Adrenal gland (tissue), 12 donors: Measurements from ENCODE around the gene FAF1. TPM values are rescaled to one million over a fixed set of nuclear protein-coding genes. Genes with fewer than 3 reads are reported as not detected.

Experiments used
- DNase-seq, 7 donors: peaks; one replicate each; pipeline ENCODE4 v3.0.0-alpha.2; 2019 to 2020
- H3K27ac ChIP-seq, 5 donors: fragments of 200-600 bp; sonication (generic) in 4 of 5; 1 replicate in 3 of 5; 2 replicates in 2 of 5; pipeline versions ENCODE4 v1.5.1 to v1.8.0; 2016 to 2020; ENCODE audit warnings: mild to moderate bottlenecking in 1 of 5
- H3K27me3 ChIP-seq: fragments of 200-600 bp; 2 replicates; pipeline ENCODE4 v1.8.0; 2021
- H3K36me3 ChIP-seq, 2 donors: fragments of 200-600 bp; replicated peaks in 1 of 2; 1 replicate in 1 of 2; 2 replicates in 1 of 2; pipeline versions ENCODE4 v1.5.1 to v1.8.0; 2018 to 2022
- H3K4me1 ChIP-seq, 2 donors: fragments of 200-600 bp; replicated peaks in 1 of 2; 1 replicate in 1 of 2; 2 replicates in 1 of 2; pipeline versions ENCODE4 v1.5.1 to v1.8.0; 2018 to 2021
- H3K4me3 ChIP-seq, 4 donors: fragments of 200-600 bp; sonication (generic) in 3 of 4; one replicate each; pipeline ENCODE4 v1.5.1; 2016 to 2018
- H3K9me3 ChIP-seq, 3 donors: fragments of 200-600 bp; sonication (generic) in 1 of 3; replicated peaks in 1 of 3; 1 replicate in 2 of 3; 2 replicates in 1 of 3; pipeline versions ENCODE4 v1.5.1 to v1.8.0; 2016 to 2021
- POLR2A ChIP-seq, 2 donors: fragments of 450-650 bp; IDR thresholded peaks; one replicate each; pipeline ENCODE4 v1.6.1; 2017; ENCODE audit warnings: antibody characterized with exemption in 2 of 2, mild to moderate bottlenecking in 2 of 2, moderate library complexity in 1 of 2
- WGBS, 4 donors: extraction: QIAGEN DNeasy Blood & Tissue Kit in 2 of 4; methylation state at CpG; one replicate each; pipeline versions ENCODE4 v1.1.5 to v1.1.7; 2013 to 2017; 5-methylcytosine and 5-hydroxymethylcytosine counted together
- intact Hi-C, 2 donors: fragments of 100-400 bp; cut with DNase I; formaldehyde crosslinking; loops; one replicate each; pipeline versions ENCODE4 v1.14.1 to v1.15.0; 2022 to 2023
- polyA plus RNA-seq, 3 donors: library from polyadenylated mRNA; stranded (reverse); fragments of 200-250 nt in 2 of 3; fragments of 350-450 nt in 1 of 3; fragmentation: Illumina TruSeq in 1 of 3; extraction: RNeasy Lipid Tissue Mini Kit (QIAGEN cat#74804) in 1 of 3; gene quantifications; one replicate each; pipeline ENCODE4 v1.2.3, GENCODE V29; 2013 to 2014
- total RNA-seq, 9 donors: library from RNA; depleted of rRNA in 4 of 9; stranded (reverse); fragments of >200 nt in 4 of 9; fragments of 120-200 nt in 1 of 9; fragmentation: NEBNext Ultra II Directional in 1 of 9; extraction: Animal tissue kit (Norgen Biotek cat#: 25700) in 1 of 9; gene quantifications; one replicate each; pipeline versions ENCODE4 v1.1.0 to v1.2.4, GENCODE V29; 2013 to 2023
- TF ChIP-seq, protein P1 (sequence below), 6 experiments: fragments of 450-650 bp in 4 of 6; fragments of 200-600 bp in 2 of 6; sonication (generic) in 1 of 6; IDR thresholded peaks; 1 replicate in 5 of 6; 2 replicates in 1 of 6; pipeline versions ENCODE4 v1.5.1 to v1.8.0; 2016 to 2021; ENCODE audit warnings: antibody characterized with exemption in 6 of 6, mild to moderate bottlenecking in 2 of 6, moderate library complexity in 1 of 6
- donor health status: healthy with polysubstance abuse.
- donor health status: Bipolar disorder and iron deficiency.
- donor health status: DM: yes; HTN: yes; CAD: no.
- donor health status: DM: no; HTN: no; CAD: no.
- donor health status: DM: no; HTN: no; CAD: no.
- donor health status: DM: yes; HTN: yes; CAD: no.

The FAF1 gene
- total and polyA plus RNA-seq, 12 donors, result 23.4 to 88.4 (median 44.5) TPM

DNA sequence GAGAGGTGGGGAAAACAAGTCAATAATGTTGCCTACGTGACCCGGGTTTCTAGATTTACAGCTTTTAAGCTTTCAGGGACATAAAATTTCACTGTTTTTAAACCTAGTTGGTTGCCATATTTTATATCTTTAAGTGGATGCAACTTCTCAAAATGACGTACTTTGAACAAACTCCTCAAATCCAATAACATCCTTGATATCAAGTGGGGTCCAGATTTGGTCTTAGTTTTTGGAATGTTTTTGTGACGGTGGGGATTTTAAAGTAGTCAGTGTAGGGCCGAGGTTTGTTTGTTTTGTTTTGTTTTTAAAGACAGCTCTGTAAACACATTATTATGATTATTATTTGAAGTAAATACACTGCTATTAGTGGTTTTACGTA lies 10.4 kb upstream of the FAF1 start:
- H3K4me1 ChIP-seq, result peaks cover 0 to 33% of the 10 kb centered on the region in 2 donors
- 7 to 9% (median 7%) methylated on average over 6 of the region's 6 CpGs for WGBS, 4 donors
- H3K27me3 ChIP-seq, result no peaks in the 10 kb centered on the region
- intact Hi-C loops, result no loop called here
- H3K9me3 ChIP-seq, result peaks cover 0 to 6% (median 0%) of the 10 kb centered on the region in 3 donors
- no peak for TF ChIP-seq POLR2A (IDR thresholded peaks at IDR 0.05)
- TF ChIP-seq, protein P1, sequence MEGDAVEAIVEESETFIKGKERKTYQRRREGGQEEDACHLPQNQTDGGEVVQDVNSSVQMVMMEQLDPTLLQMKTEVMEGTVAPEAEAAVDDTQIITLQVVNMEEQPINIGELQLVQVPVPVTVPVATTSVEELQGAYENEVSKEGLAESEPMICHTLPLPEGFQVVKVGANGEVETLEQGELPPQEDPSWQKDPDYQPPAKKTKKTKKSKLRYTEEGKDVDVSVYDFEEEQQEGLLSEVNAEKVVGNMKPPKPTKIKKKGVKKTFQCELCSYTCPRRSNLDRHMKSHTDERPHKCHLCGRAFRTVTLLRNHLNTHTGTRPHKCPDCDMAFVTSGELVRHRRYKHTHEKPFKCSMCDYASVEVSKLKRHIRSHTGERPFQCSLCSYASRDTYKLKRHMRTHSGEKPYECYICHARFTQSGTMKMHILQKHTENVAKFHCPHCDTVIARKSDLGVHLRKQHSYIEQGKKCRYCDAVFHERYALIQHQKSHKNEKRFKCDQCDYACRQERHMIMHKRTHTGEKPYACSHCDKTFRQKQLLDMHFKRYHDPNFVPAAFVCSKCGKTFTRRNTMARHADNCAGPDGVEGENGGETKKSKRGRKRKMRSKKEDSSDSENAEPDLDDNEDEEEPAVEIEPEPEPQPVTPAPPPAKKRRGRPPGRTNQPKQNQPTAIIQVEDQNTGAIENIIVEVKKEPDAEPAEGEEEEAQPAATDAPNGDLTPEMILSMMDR (IDR thresholded peaks at IDR 0.05), result no peak
- no peaks in the 10 kb centered on the region for H3K36me3 ChIP-seq
- peak overlapping the region; percentile 71 to 97 (median 94) for H3K4me3 ChIP-seq
- peak overlapping the region; percentile 96 to 100 (median 98) for H3K27ac ChIP-seq
- no peak for DNase-seq

- Histone ChIP-seq H3K4me1 (peaks cover 0 to 29% of the 10 kb centered on the region in 2 donors), H3K36me3 (no peaks in the 10 kb centered on the region), H3K27ac (peak within 1 kb of the TSS; percentile 96 to 100 (median 98)), H3K9me3 (peaks cover 0 to 6% (median 0%) of the 10 kb centered on the region in 3 donors), H3K27me3 (no peaks in the 10 kb centered on the region), H3K4me3 (peak within 1 kb of the TSS; percentile 71 to 97 (median 94))
- WGBS, 4 donors, result 0 to 1% (median 0%) methylated on average over 31 to 44 of the region's 44 CpGs
- intact Hi-C loops, result loop anchor here in 1 of 2 donors (10.0 kb wide), 1 partner anchor 195 kb away; no protein-coding TSS in a partner anchor
- DNase-seq, result peak; percentile 77 to 92 (median 82)
- TF ChIP-seq, protein P1 (IDR thresholded peaks at IDR 0.05), result no peak
- peak in 1 of 2 donors; percentile 85 for TF ChIP-seq POLR2A (IDR thresholded peaks at IDR 0.05)
These were observed 9.8 kb upstream of the FAF1 start, which contains the start of gene CDKN2C for GRCh38 chr1:50969611-50970508. TSS of gene CDKN2C (plus strand) at chr1:50970245. CDS start at chr1:50970369, 124 bp downstream.

- H3K4me1 ChIP-seq, result peaks cover 0 to 29% of the 10 kb centered on the region in 2 donors
- H3K4me3 ChIP-seq, result peak overlapping the region; percentile 71 to 97 (median 94)
- no peaks in the 10 kb centered on the region for H3K36me3 ChIP-seq
- WGBS, 4 donors, result 0 to 1% (median 0%) methylated on average over 11 to 65 of the region's 65 CpGs
- peak overlapping the region; percentile 96 to 100 (median 98) for H3K27ac ChIP-seq
- DNase-seq, result peak; percentile 48 to 68 (median 60)
- intact Hi-C loops, result loop anchor here in 1 of 2 donors (10.0 kb wide), 1 partner anchor 194 kb away; no protein-coding TSS in a partner anchor
- TF ChIP-seq POLR2A (IDR thresholded peaks at IDR 0.05), result no peak
- H3K9me3 ChIP-seq, result peaks cover 0 to 6% (median 0%) of the 10 kb centered on the region in 3 donors
- no peaks in the 10 kb centered on the region for H3K27me3 ChIP-seq
These were observed 8.9 kb upstream of the FAF1 start for GRCh38 chr1:50968821-50969610.

- intact Hi-C loops, result loop anchor here in 1 of 2 donors (10.0 kb wide), 1 partner anchor 193 kb away; no protein-coding TSS in a partner anchor
- Histone ChIP-seq H3K4me3 (peak overlapping the region; percentile 71 to 97 (median 94)), H3K27me3 (no peaks in the 10 kb centered on the region), H3K36me3 (no peaks in the 10 kb centered on the region), H3K27ac (peak overlapping the region; percentile 96 to 100 (median 98)), H3K9me3 (peaks cover 0 to 6% (median 0%) of the 10 kb centered on the region in 3 donors), H3K4me1 (peaks cover 0 to 25% of the 10 kb centered on the region in 2 donors)
- peak; percentile 86 to 94 for TF ChIP-seq POLR2A (IDR thresholded peaks at IDR 0.05)
- TF ChIP-seq, protein P1 (IDR thresholded peaks at IDR 0.05), result peak in 5 of 6 experiments; percentile 33 to 61 (median 47)
- 0 to 1% (median 0%) methylated on average over 25 to 70 of the region's 70 CpGs for WGBS, 4 donors
- DNase-seq, result peak; percentile 90 to 95 (median 93)
These were observed 8.2 kb upstream of the FAF1 start for GRCh38 chr1:50968158-50968820.
